Putamen (tissue), 1 donor: ENCODE results near the gene EPAS1.

Experiments used
- DNase-seq: peaks from one replicate; pipeline ENCODE4 v3.0.0-alpha.2; 2016; ENCODE audit warnings: low spot score

Gene EPAS1

GRCh38 chr2:46302005-46302695, 4.9 kb downstream of the EPAS1 start:
- DNase-seq: no peak

GRCh38 chr2:46303233-46303632, 6.0 kb downstream of the EPAS1 start:
- DNase-seq: no peak

- no peak for DNase-seq
These were observed 6.6 kb downstream of the EPAS1 start for GRCh38 chr2:46303822-46304221.

- DNase-seq: no peak
These were observed 7.4 kb downstream of the EPAS1 start for GRCh38 chr2:46304635-46305034.

- no peak for DNase-seq
These were observed 8.0 kb downstream of the EPAS1 start for GRCh38 chr2:46305187-46305586.

- DNase-seq: no peak
These were observed 8.6 kb downstream of the EPAS1 start for GRCh38 chr2:46305767-46306166.

- no peak for DNase-seq
These were observed 9.1 kb downstream of the EPAS1 start for GRCh38 chr2:46306330-46306751.

GRCh38 chr2:46306988-46307655, 9.9 kb downstream of the EPAS1 start:
- DNase-seq: no peak

GRCh38 chr2:46308081-46308480, 10.9 kb downstream of the EPAS1 start:
- no peak for DNase-seq

GRCh38 chr2:46308629-46309028, 11.4 kb downstream of the EPAS1 start:
- DNase-seq: no peak

GRCh38 chr2:46309052-46309953, 12.1 kb downstream of the EPAS1 start:
- DNase-seq: no peak

GRCh38 chr2:46310446-46310845, 13.2 kb downstream of the EPAS1 start:
- DNase-seq: no peak

GRCh38 chr2:46311651-46312223, 14.5 kb downstream of the EPAS1 start:
- DNase-seq: no peak

GRCh38 chr2:46313063-46313462, 15.9 kb downstream of the EPAS1 start:
- DNase-seq: no peak

- no peak for DNase-seq
These were observed 17.0 kb downstream of the EPAS1 start for GRCh38 chr2:46314065-46314835.

GRCh38 chr2:46315103-46315890, 18.1 kb downstream of the EPAS1 start:
- DNase-seq: peak; percentile 45

- DNase-seq: no peak
These were observed 19.9 kb downstream of the EPAS1 start for GRCh38 chr2:46317094-46317486.

- DNase-seq: no peak
These were observed 21.6 kb downstream of the EPAS1 start for GRCh38 chr2:46318579-46319460.

GRCh38 chr2:46319711-46320110, 22.5 kb downstream of the EPAS1 start:
- no peak for DNase-seq

GRCh38 chr2:46320141-46320567, 22.9 kb downstream of the EPAS1 start:
- DNase-seq: no peak
